Measurements from ENCODE around the gene PLB1. TPM values are rescaled to one million over a fixed set of nuclear protein-coding genes. Genes with fewer than 3 reads are reported as not detected.
A peak's percentile ranks its signal among the peaks of the same experiment; 100 is the strongest.

The PLB1 gene
- total RNA-seq, 2 experiments from 2014 or later = 0.25 to 0.50 TPM

GRCh38 chr2:28544922-28545589, 49.2 kb downstream of the PLB1 start:
- H3K27me3 Mint-ChIP-seq = no peaks in the 10 kb centered on the region
- no peak overlapping the region for H3K4me3 Mint-ChIP-seq
- peak; percentile 85 for ATAC-seq
- intact Hi-C loops (cut with micrococcal nuclease) = no loop called here
- peaks cover 27% of the 10 kb centered on the region for H3K4me1 Mint-ChIP-seq (ENCODE audit: low read depth)
- peak overlapping the region; percentile 76 for H3K27ac Mint-ChIP-seq
- POLR2A ChIA-PET = interaction anchor here (1.0 kb wide), 1 partner anchor 11 kb away, joined by 3 read pairs; no protein-coding TSS in a partner anchor
- no peaks in the 10 kb centered on the region for H3K9me3 Mint-ChIP-seq
- peak; percentile 52 for DNase-seq
- TF ChIP-seq, protein P1, sequence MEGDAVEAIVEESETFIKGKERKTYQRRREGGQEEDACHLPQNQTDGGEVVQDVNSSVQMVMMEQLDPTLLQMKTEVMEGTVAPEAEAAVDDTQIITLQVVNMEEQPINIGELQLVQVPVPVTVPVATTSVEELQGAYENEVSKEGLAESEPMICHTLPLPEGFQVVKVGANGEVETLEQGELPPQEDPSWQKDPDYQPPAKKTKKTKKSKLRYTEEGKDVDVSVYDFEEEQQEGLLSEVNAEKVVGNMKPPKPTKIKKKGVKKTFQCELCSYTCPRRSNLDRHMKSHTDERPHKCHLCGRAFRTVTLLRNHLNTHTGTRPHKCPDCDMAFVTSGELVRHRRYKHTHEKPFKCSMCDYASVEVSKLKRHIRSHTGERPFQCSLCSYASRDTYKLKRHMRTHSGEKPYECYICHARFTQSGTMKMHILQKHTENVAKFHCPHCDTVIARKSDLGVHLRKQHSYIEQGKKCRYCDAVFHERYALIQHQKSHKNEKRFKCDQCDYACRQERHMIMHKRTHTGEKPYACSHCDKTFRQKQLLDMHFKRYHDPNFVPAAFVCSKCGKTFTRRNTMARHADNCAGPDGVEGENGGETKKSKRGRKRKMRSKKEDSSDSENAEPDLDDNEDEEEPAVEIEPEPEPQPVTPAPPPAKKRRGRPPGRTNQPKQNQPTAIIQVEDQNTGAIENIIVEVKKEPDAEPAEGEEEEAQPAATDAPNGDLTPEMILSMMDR (IDR thresholded peaks at IDR 0.05) = no peak
- no peaks in the 10 kb centered on the region for H3K36me3 Mint-ChIP-seq (ENCODE audit: low read depth)
- CTCF ChIA-PET = interaction anchor here (1.7 kb wide), 1 partner anchor 22 kb away, joined by 6 read pairs; no protein-coding TSS in a partner anchor

DNA sequence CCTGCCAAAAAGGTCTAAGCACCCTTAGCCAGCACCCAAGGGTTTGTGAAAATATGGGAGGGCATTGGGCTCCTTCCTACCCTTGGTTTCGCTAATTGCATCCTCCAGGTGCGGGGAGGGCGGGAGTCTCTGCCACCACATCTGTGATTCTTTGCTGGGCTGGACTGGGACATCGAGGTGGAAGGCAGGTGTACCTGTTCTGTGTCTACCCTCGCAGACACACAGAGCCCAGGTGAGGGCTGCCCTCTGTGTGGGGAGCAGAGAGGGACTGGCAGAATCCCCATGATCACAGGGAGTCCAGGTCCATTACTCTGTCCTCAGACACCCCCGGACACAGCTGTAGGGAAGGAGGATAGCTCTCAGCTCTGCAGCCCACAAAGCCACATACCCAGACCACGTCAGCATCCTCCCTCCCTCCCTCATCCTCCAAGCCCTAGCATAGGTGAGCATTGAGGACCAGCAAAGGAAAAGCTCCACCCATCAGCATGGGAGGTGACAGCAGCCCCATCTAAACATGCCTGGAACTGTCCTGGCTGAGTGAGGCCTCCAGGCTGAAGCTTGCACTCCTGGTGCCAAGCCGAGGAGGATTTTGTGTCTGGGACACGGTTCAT, 49.8 kb downstream of the PLB1 start:
- Mint-ChIP-seq H3K27me3 (no peaks in the 10 kb centered on the region), H3K36me3 (ENCODE audit: low read depth) (no peaks in the 10 kb centered on the region), H3K27ac (peak overlapping the region; percentile 76), H3K4me3 (no peak overlapping the region), H3K9me3 (no peaks in the 10 kb centered on the region), H3K4me1 (ENCODE audit: low read depth) (peaks cover 27% of the 10 kb centered on the region)
- ATAC-seq = peak; percentile 60
- peak; percentile 65 for DNase-seq
- POLR2A ChIA-PET = interaction anchor here (1.0 kb wide), 1 partner anchor 10 kb away, joined by 3 read pairs; no protein-coding TSS in a partner anchor
- CTCF ChIA-PET = interaction anchor here (1.7 kb wide), 1 partner anchor 21 kb away, joined by 6 read pairs; no protein-coding TSS in a partner anchor
- TF ChIP-seq, protein P1 (IDR thresholded peaks at IDR 0.05) = no peak
- intact Hi-C loops (cut with micrococcal nuclease) = no loop called here

GRCh38 chr2:28546242-28546641, 50.4 kb downstream of the PLB1 start:
- CTCF ChIA-PET = interaction anchor here (1.7 kb wide), 1 partner anchor 20 kb away, joined by 6 read pairs; no protein-coding TSS in a partner anchor
- peaks cover 27% of the 10 kb centered on the region for H3K4me1 Mint-ChIP-seq (ENCODE audit: low read depth)
- intact Hi-C loops (cut with micrococcal nuclease) = no loop called here
- H3K27ac Mint-ChIP-seq = no peak overlapping the region
- H3K27me3 Mint-ChIP-seq = no peaks in the 10 kb centered on the region
- no peak for DNase-seq
- no peak overlapping the region for H3K4me3 Mint-ChIP-seq
- POLR2A ChIA-PET = no interaction called here
- H3K9me3 Mint-ChIP-seq = no peaks in the 10 kb centered on the region
- ATAC-seq = no peak
- H3K36me3 Mint-ChIP-seq (ENCODE audit: low read depth) = no peaks in the 10 kb centered on the region
- TF ChIP-seq, protein P1 (IDR thresholded peaks at IDR 0.05) = no peak

- POLR2A ChIA-PET = no interaction called here
- Mint-ChIP-seq H3K9me3 (no peaks in the 10 kb centered on the region), H3K36me3 (ENCODE audit: low read depth) (no peaks in the 10 kb centered on the region), H3K4me1 (ENCODE audit: low read depth) (peaks cover 34% of the 10 kb centered on the region), H3K4me3 (no peak overlapping the region), H3K27ac (peak overlapping the region; percentile 33), H3K27me3 (no peaks in the 10 kb centered on the region)
- ATAC-seq (no peak), DNase-seq (no peak)
- TF ChIP-seq, protein P1 (IDR thresholded peaks at IDR 0.05) = no peak
- intact Hi-C loops (cut with micrococcal nuclease) = no loop called here
- CTCF ChIA-PET = interaction anchor here (1.4 to 1.8 kb wide), 2 partner anchors 19 to 47 kb away, joined by 6 to 8 read pairs; no protein-coding TSS in a partner anchor
Observed at GRCh38 chr2:28547223-28547860, 51.5 kb downstream of the PLB1 start.
